Stimulated activated CD8-positive, alpha-beta memory T cell treated with anti-CD3 and anti-CD28 coated beads, Interleukin-4, amount 100 ng/mL, for 24 hours (primary cell): ENCODE data around the gene PDCD1.

Source experiments
- DNase-seq: peaks from one replicate; pipeline ENCODE4 v3.0.0-alpha.2; 2020; ENCODE audit warnings: low read depth

The PDCD1 gene

GRCh38 chr2:241895712-241896641 is 37.3 kb upstream of the PDCD1 start:
- DNase-seq = no peak

DNA sequence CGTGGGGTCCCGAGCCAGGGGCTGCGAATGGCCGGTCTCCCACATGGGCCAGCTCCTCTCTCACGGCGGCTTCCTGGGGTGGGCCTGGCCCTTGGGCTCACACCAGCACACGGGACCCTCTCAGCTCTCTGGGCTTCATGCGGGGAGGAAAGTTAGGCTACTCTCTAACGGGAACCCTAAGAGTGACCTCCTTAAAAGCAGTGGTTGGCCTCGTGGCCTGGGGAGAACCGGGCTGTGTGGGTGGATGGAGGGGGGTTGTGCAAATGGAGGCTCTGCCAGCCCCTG is 36.7 kb upstream of the PDCD1 start:
- no peak for DNase-seq

GRCh38 chr2:241894681-241895426 is 36.2 kb upstream of the PDCD1 start:
- DNase-seq = no peak

DNA sequence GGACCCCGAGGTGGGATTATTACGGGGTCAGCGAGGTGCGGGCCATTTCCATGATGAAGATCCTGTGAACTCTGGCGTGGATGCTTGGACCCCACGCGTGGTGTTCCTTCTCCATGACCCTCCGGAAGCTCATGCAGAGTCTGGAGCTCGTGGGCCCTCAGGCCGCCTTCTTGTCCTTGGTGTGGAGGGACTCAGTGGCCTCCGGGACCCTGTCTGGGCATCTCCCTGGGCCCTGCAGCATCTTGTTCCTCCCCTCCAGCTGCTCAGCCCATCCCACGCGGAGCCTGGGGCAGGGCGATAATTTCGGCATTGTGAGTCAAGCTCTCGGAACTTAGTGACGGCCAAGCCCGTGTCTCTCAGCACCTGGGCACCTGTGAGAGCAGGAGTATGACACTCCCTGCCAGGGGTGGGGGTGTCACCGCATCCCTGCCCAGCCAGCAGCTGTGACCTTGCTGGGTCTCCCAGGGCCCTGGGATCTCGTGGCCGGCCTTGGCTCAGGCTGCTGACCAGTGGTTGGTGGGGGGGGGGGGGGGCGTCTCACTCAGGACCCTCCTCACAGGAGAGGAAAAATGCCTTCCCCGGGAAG is 35.5 kb upstream of the PDCD1 start:
- no peak for DNase-seq

- DNase-seq = no peak
Observed at GRCh38 chr2:241893265-241893664, 34.6 kb upstream of the PDCD1 start.

GRCh38 chr2:241892299-241893137 is 33.8 kb upstream of the PDCD1 start:
- DNase-seq = no peak

GRCh38 chr2:241891988-241892298 is 33.2 kb upstream of the PDCD1 start:
- no peak for DNase-seq

GRCh38 chr2:241891315-241891987 is 32.8 kb upstream of the PDCD1 start:
- DNase-seq = no peak

- DNase-seq = no peak
Observed at GRCh38 chr2:241890524-241891235, 32.0 kb upstream of the PDCD1 start.

DNA sequence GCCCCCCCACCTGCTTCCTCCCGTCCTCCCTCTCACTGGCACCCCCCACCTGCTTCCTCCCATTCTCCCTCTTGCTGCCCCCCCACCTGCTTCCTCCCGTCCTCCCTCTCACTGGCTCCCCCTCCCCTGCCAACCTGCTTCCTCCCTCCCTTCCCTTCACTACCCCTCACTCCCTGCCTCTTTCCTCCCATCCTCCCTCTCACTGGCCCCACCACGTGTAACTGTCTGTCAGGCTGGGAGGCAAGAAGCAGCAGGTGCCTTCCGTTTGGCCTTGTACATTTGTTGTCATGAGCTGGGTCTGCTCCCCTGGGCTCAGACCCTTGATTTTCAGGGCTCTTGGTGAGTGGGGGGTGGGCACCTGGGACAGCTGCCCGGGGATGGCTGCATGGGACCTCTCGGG is 29.9 kb upstream of the PDCD1 start:
- DNase-seq = no peak

DNA sequence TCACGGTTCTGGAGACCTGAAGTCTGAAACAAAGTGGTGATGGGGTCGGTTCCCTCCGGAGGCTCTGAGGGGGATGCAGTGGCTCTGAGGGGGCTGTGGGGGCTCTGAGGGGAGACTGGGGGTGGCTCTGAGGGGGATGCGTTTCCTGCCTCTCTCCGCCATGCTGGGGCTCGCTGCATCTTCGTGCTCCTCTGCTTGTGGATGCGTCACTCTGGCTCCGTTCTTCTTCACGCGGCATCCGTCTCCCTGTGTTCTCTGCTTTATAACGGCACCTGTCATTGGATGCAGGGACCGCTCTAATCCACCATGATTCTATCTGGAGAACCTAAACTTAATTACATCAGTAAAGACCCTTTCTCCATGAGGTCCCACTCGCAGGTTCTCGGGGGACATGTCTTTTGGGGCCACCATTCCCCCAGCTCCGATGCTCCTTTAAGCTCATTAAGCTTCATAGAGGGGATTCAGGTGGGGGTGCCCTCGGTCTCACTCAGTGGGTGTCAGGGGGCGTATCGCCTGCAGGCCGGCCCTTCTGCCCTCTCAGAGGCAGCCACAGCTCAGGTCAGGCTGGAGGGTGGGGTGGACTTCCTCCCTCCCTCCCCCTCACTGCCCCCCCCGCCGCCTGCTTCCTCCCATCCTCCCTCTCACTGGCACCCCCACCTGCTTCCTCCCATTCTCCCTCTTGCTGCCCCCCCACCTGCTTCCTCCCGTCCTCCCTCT is 29.3 kb upstream of the PDCD1 start:
- no peak for DNase-seq

GRCh38 chr2:241886840-241887447 is 28.2 kb upstream of the PDCD1 start:
- DNase-seq = no peak

DNA sequence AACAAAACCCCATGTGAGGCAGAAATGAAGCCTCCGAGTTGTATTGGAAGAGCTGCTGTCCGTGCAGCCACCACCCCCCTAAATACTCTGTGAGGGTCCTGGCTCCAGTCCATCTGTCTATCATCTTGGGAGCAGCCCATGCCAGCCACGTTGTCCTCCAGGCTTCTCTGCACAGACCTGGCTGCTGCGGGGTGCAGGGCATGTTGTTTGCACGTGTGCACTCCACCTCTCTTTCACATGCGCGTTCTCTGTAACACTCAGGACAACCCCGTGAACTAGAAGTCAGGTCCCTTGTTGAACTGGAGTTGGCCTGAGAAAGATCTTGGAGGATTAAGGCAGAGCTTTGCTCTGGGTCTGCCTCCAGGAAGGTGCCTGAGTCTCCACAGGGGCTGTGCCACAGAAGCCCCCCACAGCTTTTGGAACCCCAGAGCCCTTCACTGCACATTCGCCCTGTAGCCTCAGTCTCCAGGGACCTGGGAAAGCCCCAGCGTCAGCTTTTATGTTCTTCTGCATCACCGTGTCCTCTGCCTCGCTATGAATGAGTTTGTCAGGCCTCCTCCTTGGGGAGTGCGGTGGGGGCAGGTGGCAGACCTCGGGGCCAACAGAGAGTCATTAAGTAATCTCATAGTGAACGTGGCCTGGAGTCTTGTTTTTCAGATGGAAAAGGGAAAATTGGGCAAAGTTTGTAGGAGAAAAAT is 27.4 kb upstream of the PDCD1 start:
- no peak for DNase-seq

GRCh38 chr2:241885291-241885945 is 26.7 kb upstream of the PDCD1 start:
- no peak for DNase-seq

DNA sequence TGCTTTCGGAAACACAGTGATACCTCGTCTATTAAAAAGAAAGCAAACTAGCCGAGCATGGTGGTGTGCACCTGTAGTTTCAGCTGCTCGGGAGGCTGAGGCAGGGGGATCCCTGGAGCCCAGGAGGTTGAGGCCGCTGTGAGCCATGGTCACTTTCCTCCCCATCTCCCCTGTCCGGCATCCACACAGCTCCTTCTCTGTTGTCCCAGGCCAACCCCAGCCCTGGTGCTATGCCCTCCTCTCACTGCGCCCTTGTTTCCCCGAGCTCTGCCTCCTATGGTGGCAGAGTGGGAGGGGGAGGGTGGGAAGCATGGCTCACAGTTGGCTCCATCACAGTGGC is 26.2 kb upstream of the PDCD1 start:
- no peak for DNase-seq

DNA sequence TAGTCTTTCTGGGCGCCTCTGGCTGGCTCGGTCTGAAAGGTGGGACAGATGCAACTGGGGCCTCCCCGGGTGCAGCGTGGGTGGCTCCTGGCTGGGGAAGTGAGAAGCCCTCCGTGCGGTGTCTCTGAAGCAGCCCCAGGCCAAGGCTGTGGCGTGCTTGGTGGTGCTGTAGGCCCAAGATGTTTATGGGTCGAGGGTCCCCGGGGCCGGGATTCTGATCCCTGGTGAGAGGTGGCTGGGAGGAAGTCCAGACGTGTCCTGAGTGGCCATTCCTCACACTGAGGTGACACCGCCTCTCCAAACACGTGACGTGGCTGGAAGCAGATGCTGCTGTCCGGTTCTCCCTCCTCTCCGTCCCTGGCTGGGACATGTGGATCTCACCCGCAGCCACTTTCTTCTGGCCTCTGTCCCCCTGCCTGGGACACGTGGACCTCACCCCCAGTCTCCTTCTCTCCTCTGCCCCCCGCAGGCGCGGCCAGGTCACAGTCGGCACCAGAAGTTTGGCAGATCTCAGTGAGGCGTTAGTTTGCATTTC is 23.5 kb upstream of the PDCD1 start:
- DNase-seq = peak; percentile 74

DNA sequence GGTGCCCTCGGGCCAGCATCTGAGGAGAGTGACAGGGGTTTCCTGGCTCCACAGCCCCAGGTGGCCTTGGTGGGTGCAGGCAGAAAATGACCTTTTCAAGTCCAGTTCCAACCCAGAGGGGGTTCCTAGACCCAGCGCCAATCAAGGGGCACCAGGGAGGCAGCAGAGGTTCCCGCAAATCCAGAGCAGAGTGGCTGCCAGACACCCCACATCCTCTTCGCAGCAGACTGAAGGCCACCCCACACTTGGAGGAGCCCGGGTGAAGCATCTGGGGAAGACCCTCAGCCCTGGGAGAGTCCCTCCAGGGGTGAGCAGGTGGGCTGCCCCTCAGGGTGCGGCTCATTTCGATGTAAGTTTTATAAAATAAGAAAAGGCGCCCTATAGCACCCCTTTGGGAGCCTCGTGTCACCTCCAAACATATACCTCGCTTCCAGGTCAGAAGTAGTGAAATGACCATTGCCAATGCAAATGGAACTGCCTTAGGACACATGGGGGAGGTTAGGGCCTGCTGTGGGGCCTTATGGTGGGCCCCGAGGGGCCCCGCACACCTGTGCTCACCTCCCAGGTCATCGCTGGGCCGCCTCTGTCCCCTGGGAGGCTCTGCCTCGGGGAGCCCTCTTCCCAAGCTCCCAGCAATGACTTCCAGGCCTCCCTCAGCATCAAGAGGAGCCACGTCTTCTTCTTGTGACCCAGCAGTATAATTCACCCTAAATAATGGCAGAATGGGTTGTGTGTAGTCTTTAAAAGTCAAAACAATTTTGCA is 21.8 kb upstream of the PDCD1 start:
- DNase-seq = no peak

DNA sequence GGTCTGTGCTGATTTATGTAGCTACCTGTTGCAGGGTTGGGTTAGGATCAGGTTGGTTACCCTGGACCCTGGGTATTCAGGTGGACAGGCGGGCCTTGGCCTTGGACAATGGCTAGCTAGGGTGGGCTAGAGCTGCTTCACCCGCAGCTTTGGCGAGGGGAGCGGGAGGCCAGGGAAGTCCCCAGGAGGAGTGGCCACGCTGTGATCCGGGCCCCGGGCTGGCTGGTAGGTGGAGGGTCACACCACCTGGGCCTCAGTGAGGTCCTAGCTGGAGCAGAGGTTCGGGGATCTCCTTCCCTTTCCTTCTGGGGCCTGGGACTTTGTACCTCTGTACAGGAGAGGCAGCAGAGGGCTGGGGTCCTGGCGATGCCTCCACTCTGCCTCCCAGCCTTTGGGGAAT is 20.6 kb upstream of the PDCD1 start:
- no peak for DNase-seq
